Cardiac muscle cell (in vitro differentiated cells and primary cell): ENCODE data around the gene WDR70. TPM values are rescaled to one million over a fixed set of nuclear protein-coding genes. Genes with fewer than 3 reads are reported as not detected.
"Not testable (repeated sequence)": the region's sequence is repeated elsewhere in the genome, so short reads cannot be mapped to it uniquely, and the experiment has no call there.

Experiments used
- DNase-seq, 2 donors: peaks; one replicate each; pipeline versions ENCODE4 v3.0.0 to v3.0.0-alpha.2; 2010 to 2017; ENCODE audit warnings: low read depth in 1 of 2, low spot score in 1 of 2
- H3K27ac ChIP-seq: fragments of 200-600 bp; sonication (generic); 2 replicates; pipeline ENCODE4 v1.5.1; 2016
- H3K27me3 ChIP-seq: fragments of 200-600 bp; sonication (generic); 2 replicates; pipeline ENCODE4 v1.6.0; 2016; ENCODE audit warnings: control low read depth
- H3K36me3 ChIP-seq: fragments of 200-600 bp; sonication (generic); 2 replicates; pipeline ENCODE4 v1.5.1; 2016; ENCODE audit warnings: control low read depth
- H3K4me1 ChIP-seq: fragments of 200-600 bp; sonication (generic); 2 replicates; pipeline ENCODE4 v1.8.1; 2017; ENCODE audit warnings: low read depth, mild to moderate bottlenecking, mixed run types
- H3K4me3 ChIP-seq: fragments of 200-600 bp; sonication (generic); 2 replicates; pipeline ENCODE4 v1.5.1; 2016; ENCODE audit warnings: mild to moderate bottlenecking
- H3K9me3 ChIP-seq: fragments of 200-600 bp; sonication (generic); 2 replicates; pipeline ENCODE4 v1.5.1; 2017; ENCODE audit warnings: low read depth, mild to moderate bottlenecking, control low read depth
- polyA plus RNA-seq: library from polyadenylated mRNA; unstranded; fragments of >200 nt; fragmentation: Nextera tagmentation; extraction: Ambion mirVana; gene quantifications from 2 replicates; pipeline ENCODE4 v1.2.1, GENCODE V29; 2016
- total RNA-seq: library from RNA; depleted of rRNA; stranded (reverse); fragments of >200 nt; gene quantifications from 2 replicates; pipeline ENCODE4 v1.2.3, GENCODE V29; 2016
- TF ChIP-seq, protein P1 (sequence below): IDR thresholded peaks from 2 replicates; pipeline ENCODE4 v1.5.1; 2012; ENCODE audit warnings: low read depth, mild to moderate bottlenecking, low read length

The WDR70 gene
- total and polyA plus RNA-seq, 2 experiments from 2014 or later = 21.8 to 22.7 TPM

DNA sequence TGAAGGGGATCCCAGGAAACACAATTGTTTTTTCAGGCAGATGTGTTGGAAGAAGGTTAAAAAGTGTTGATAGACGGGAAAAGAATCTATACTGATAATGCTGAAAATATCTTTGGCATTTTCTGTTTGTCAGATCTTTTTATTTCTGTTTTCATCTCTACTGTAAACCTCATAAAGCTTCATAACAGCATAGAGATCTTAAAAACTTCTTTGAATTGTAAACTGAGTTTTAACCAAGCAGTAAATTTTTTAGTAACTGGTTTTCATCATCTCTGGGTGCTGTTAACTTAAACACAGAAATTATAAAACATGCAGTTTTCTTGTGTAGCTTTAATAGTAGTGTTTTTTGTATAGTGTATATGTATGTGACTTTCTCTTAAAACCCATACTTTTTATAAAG, 227.0 kb downstream of the WDR70 start:
- Histone ChIP-seq H3K36me3 (no peaks in the 10 kb centered on the region), H3K4me3 (no peak overlapping the region), H3K27ac (no peak overlapping the region), H3K27me3 (no peaks in the 10 kb centered on the region), H3K9me3 (no peaks in the 10 kb centered on the region), H3K4me1 (no peaks in the 10 kb centered on the region)
- TF ChIP-seq, protein P1, sequence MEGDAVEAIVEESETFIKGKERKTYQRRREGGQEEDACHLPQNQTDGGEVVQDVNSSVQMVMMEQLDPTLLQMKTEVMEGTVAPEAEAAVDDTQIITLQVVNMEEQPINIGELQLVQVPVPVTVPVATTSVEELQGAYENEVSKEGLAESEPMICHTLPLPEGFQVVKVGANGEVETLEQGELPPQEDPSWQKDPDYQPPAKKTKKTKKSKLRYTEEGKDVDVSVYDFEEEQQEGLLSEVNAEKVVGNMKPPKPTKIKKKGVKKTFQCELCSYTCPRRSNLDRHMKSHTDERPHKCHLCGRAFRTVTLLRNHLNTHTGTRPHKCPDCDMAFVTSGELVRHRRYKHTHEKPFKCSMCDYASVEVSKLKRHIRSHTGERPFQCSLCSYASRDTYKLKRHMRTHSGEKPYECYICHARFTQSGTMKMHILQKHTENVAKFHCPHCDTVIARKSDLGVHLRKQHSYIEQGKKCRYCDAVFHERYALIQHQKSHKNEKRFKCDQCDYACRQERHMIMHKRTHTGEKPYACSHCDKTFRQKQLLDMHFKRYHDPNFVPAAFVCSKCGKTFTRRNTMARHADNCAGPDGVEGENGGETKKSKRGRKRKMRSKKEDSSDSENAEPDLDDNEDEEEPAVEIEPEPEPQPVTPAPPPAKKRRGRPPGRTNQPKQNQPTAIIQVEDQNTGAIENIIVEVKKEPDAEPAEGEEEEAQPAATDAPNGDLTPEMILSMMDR = no peak
- no peak for DNase-seq

DNA sequence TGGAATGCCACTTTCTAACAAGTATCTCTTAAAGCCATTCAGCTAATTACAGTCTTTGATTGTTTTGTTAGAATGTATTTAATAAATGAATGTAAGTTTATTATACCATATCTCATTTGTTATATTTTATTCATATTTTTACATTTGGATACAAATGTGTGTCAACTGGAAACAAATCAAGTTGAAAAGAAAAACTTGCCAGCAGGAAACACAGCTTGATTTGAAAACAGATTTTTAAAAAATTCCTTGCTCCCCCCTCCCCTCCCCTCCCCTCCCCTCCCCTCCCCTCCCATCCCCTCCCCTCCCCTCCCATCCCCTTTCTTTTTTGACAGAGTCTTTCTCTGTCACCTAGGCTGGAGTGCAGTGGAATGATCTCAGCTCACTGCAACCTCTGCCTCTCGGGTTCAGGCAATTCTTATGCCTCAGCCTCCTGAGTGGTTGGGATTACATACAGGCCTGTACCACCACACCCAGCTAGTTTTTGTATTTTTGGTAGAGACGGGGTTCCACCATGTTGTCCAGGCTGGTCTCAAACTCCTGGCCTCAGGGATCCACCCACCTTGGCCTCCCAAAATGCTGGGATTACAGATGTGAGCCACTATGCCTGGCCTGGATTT, 227.6 kb downstream of the WDR70 start:
- Histone ChIP-seq H3K4me1 (no peaks in the 10 kb centered on the region), H3K4me3 (no peak overlapping the region), H3K36me3 (no peaks in the 10 kb centered on the region), H3K27ac (no peak overlapping the region), H3K9me3 (no peaks in the 10 kb centered on the region), H3K27me3 (no peaks in the 10 kb centered on the region)
- DNase-seq = no peak
- TF ChIP-seq, protein P1 = no peak

- TF ChIP-seq, protein P1 = no peak
- Histone ChIP-seq H3K4me1 (peaks cover 11% of the 10 kb centered on the region), H3K36me3 (no peaks in the 10 kb centered on the region), H3K9me3 (no peaks in the 10 kb centered on the region), H3K4me3 (no peak overlapping the region), H3K27me3 (no peaks in the 10 kb centered on the region), H3K27ac (no peak overlapping the region)
- DNase-seq = peak in 1 of 2 donors; percentile 81
These were observed 236.1 kb downstream of the WDR70 start for GRCh38 chr5:37615184-37615583.

DNA sequence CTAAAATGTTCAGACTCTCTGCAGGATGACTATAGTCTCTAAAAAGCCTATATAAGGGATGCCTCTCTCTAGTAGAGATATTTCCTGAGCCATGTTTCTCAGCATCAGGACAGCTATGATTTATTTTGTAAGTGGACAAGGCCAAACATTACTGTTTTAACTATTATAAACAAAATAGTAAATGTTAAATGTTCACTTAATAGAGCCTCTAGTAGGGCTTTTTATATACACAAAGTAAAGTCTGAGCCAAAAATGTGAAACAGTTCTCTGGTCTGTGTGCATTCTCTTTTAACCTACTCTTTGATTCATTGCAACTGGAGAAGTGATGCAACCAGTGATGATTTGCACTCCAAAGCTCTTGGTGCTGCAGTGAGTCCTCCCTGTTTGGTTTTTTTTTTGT, 240.2 kb downstream of the WDR70 start:
- Histone ChIP-seq H3K4me3 (no peak overlapping the region), H3K27me3 (no peaks in the 10 kb centered on the region), H3K9me3 (no peaks in the 10 kb centered on the region), H3K36me3 (no peaks in the 10 kb centered on the region), H3K27ac (no peak overlapping the region), H3K4me1 (peaks cover 11% of the 10 kb centered on the region)
- TF ChIP-seq, protein P1 = no peak
- peak in 1 of 2 donors; percentile 63 for DNase-seq

DNA sequence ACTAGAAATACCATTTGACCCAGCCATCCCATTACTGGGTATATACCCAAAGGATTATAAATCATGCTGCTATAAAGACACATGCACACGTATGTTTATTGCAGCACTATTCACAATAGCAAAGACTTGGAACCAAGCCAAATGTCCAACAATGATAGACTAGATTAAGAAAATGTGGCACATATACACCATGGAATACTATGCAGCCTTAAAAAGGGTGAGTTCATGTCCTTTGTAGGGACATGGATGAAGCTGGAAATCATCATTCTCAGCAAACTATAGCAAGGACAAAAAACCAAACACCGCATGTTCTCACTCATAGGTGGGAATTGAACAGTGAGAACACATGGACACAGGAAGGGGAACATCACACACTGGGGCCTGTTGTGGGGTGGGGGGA, 243.2 kb downstream of the WDR70 start:
- H3K9me3 ChIP-seq, H3K27ac ChIP-seq, H3K4me3 ChIP-seq, H3K27me3 ChIP-seq, H3K4me1 ChIP-seq, H3K36me3 ChIP-seq, DNase-seq: not testable (repeated sequence)

DNA sequence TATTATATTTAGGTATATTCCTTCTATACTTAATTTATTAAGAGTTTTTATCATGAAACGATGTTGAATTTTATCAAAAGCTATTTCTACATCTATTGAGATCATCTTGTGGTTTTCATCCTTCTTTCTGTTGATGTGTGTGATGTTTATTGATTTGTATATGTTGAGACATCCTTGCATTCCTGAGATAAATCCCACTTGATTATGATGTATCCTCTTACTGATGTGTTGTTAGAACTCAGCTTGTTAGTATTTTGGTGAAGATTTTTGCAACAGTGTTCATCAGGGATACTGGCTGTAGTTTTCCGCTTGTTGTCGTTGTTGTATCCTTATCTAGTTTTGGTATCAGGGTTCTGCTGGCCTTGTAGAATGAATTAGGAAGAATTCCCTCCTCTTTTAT, 247.1 kb downstream of the WDR70 start:
- no peak for DNase-seq
- no peaks in the 10 kb centered on the region for H3K36me3 ChIP-seq
- no peaks in the 10 kb centered on the region for H3K4me1 ChIP-seq
- H3K27ac ChIP-seq = no peak overlapping the region
- no peaks in the 10 kb centered on the region for H3K27me3 ChIP-seq
- no peaks in the 10 kb centered on the region for H3K9me3 ChIP-seq
- TF ChIP-seq, protein P1 = no peak
- no peak overlapping the region for H3K4me3 ChIP-seq
